ENCODE data around the gene CAMKK1.
A peak's percentile ranks its signal among the peaks of the same experiment; 100 is the strongest.

Gene CAMKK1

DNA sequence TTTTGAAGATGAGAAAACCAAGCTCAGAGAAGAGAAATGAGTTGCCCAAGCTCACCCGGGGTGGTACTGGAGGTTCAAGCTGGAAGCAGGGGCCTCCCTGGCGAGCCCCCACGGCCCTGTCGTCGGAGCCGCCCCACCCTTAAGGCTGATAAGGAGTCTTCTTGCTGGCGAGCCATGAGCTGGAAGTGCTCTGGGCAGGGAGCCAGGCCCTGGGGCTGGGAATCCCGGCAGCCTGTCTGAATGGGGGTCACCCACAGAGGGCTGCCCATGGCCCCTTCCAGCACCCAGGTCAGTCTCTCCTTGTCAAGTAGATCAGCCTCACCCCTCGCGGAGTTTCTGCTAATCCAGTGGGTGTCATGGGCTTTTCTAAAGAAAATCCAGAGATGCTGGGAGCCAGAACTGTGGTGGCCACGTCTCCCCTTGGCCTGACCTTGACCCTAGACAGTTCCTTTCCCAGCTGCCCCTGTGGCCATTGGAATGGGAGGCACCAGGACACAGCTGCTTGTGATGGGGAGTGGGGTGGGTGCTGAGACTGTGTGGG, 24.6 kb upstream of the CAMKK1 start:
- H3K4me3 ChIP-seq (replicated peaks in 1 of 2; ENCODE audit: low read depth in 2 of 2, low read length in 2 of 2) = no peak overlapping the region
- TF ChIP-seq, protein P1, sequence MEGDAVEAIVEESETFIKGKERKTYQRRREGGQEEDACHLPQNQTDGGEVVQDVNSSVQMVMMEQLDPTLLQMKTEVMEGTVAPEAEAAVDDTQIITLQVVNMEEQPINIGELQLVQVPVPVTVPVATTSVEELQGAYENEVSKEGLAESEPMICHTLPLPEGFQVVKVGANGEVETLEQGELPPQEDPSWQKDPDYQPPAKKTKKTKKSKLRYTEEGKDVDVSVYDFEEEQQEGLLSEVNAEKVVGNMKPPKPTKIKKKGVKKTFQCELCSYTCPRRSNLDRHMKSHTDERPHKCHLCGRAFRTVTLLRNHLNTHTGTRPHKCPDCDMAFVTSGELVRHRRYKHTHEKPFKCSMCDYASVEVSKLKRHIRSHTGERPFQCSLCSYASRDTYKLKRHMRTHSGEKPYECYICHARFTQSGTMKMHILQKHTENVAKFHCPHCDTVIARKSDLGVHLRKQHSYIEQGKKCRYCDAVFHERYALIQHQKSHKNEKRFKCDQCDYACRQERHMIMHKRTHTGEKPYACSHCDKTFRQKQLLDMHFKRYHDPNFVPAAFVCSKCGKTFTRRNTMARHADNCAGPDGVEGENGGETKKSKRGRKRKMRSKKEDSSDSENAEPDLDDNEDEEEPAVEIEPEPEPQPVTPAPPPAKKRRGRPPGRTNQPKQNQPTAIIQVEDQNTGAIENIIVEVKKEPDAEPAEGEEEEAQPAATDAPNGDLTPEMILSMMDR (IDR thresholded peaks at IDR 0.05; ENCODE audit: low read depth, low read length) = no peak
- DNase-seq (ENCODE audit: low read depth in 2 of 2) = peak; percentile 28 to 80

DNA sequence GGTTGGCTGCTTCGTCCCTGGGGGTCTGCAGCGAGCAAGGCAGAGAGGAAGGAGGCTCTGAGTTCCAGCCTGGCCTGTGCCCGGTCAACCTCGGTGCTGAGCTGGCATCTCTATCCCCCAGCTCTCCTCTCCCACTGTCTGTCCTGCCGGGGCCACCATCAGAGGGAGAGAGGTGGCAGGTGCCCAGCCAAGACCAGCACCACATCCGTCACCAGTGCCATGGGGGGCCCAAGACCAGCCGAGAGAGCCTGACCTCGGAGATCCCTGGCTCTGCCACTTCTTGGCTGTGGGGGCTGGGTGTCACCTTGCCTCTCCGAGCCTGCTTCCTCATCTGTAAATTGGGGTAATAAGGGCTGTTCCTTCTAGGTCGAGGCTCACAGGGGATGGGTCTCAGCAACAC, 24.0 kb upstream of the CAMKK1 start:
- no peak for DNase-seq (ENCODE audit: low read depth in 2 of 2)
- TF ChIP-seq, protein P1 (IDR thresholded peaks at IDR 0.05; ENCODE audit: low read depth, low read length) = no peak
- H3K4me3 ChIP-seq (replicated peaks in 1 of 2; ENCODE audit: low read depth in 2 of 2, low read length in 2 of 2) = no peak overlapping the region

GRCh38 chr17:3915995-3916696, 23.3 kb upstream of the CAMKK1 start, which contains the start of gene P2RX1:
Gene P2RX1 (minus strand): TSS chr17:3916465. CDS start chr17:3916225, 240 bp downstream.
- peak within 1 kb of the TSS in 1 of 2 donors; percentile 8 for H3K4me3 ChIP-seq (replicated peaks in 1 of 2; ENCODE audit: low read depth in 2 of 2, low read length in 2 of 2)
- DNase-seq (ENCODE audit: low read depth in 2 of 2) = peak in 1 of 2 donors; percentile 87
- TF ChIP-seq, protein P1 (IDR thresholded peaks at IDR 0.05; ENCODE audit: low read depth, low read length) = no peak

DNA sequence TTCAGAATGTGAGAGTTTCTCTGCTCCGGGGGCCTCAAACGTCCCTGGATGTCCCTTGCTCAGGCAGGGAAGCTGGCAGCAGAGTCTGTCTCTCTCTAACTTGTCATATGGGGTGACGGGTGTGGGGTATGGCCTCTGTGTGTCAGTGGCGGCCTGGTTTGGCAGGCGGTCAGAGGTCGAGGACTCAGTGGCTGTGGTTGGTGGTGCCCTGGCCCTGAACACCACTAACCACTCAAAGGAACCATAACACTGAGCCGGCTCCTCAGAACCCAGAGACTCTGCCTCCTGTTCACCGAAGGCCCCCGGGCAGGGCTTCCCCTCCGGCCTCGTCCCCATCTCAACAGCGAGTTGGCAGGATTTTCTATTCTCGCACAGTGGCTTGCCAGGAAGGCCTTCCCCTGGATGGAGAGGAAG, 22.7 kb upstream of the CAMKK1 start:
- TF ChIP-seq, protein P1 (IDR thresholded peaks at IDR 0.05; ENCODE audit: low read depth, low read length) = no peak
- DNase-seq (ENCODE audit: low read depth in 2 of 2) = no peak
- H3K4me3 ChIP-seq (replicated peaks in 1 of 2; ENCODE audit: low read depth in 2 of 2, low read length in 2 of 2) = peak overlapping the region in 1 of 2 donors; percentile 8

DNA sequence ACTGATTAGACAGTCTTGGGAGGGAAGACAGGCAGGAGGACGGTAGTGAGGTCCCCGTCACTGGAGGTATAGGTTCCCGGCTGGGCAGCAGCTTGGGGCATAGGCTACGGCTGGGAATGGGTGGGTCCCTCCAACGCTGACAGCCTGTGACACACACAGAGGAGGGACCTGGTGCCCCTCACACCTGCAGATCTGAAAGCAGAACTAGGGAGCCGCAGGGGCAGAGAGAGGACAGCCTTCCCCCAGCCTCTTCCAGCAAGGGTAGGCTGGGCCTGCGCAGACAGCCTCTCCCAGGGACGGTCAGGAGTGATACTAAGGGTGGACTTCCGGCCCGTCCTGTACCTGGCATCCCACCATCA, 21.4 kb upstream of the CAMKK1 start:
- DNase-seq (ENCODE audit: low read depth in 2 of 2) = no peak
- TF ChIP-seq, protein P1 (IDR thresholded peaks at IDR 0.05; ENCODE audit: low read depth, low read length) = no peak
- H3K4me3 ChIP-seq (replicated peaks in 1 of 2; ENCODE audit: low read depth in 2 of 2, low read length in 2 of 2) = no peak overlapping the region

- peak; percentile 79 to 86 for DNase-seq (ENCODE audit: low read depth in 2 of 2)
- no peak overlapping the region for H3K4me3 ChIP-seq (replicated peaks in 1 of 2; ENCODE audit: low read depth in 2 of 2, low read length in 2 of 2)
- TF ChIP-seq, protein P1 (IDR thresholded peaks at IDR 0.05; ENCODE audit: low read depth, low read length) = peak; percentile 98
These were observed 20.9 kb upstream of the CAMKK1 start for GRCh38 chr17:3913531-3914311.

All from cardiac fibroblast (primary cell).